Activated CD8-positive, alpha-beta T cell treated with anti-CD3 and anti-CD28 coated beads for 36 hours (primary cell): ENCODE measurements around the gene ADAM19. TPM values are rescaled to one million over a fixed set of nuclear protein-coding genes. Genes with fewer than 3 reads are reported as not detected.

Experiments
- ATAC-seq: fragments of 200-7000 bp; cut with Tn5 transposase; one replicate; pipeline ENCODE4 v1.10.0; 2021; ENCODE audit warnings: mild to moderate bottlenecking, moderate library complexity
- CTCF ChIA-PET: fragments of 350-600 bp; sonication (Branson Sonifier 250); formaldehyde crosslinking; loops from one replicate; lab custom pipeline; 2021; ENCODE audit warnings: antibody characterized with exemption; lab: Charles Lee
- POLR2A ChIA-PET: fragments of 350-600 bp; sonication (Branson Sonifier 250); formaldehyde crosslinking; loops from one replicate; lab custom pipeline; 2021; ENCODE audit warnings: antibody characterized with exemption; lab: Charles Lee
- DNase-seq: peaks from one replicate; pipeline ENCODE4 v3.0.0-alpha.2; 2020
- H3K27ac Mint-ChIP-seq: one replicate; pipeline ENCODE4 v1.8.0; 2021; ENCODE audit warnings: mild to moderate bottlenecking, mixed read lengths
- H3K27me3 Mint-ChIP-seq: one replicate; pipeline ENCODE4 v1.8.0; 2021; ENCODE audit warnings: mixed read lengths
- H3K36me3 Mint-ChIP-seq: one replicate; pipeline ENCODE4 v1.8.0; 2021; ENCODE audit warnings: low read depth, mixed read lengths
- H3K4me1 Mint-ChIP-seq: one replicate; pipeline ENCODE4 v1.8.0; 2021; ENCODE audit warnings: low read depth, mixed read lengths
- H3K4me3 Mint-ChIP-seq: one replicate; pipeline ENCODE4 v1.8.0; 2021; ENCODE audit warnings: mild to moderate bottlenecking, moderate library complexity, mixed read lengths
- H3K9me3 Mint-ChIP-seq: one replicate; pipeline ENCODE4 v1.8.0; 2021; ENCODE audit warnings: mixed read lengths
- CTCF ChIP-seq: fragments of 200-600 bp; IDR thresholded peaks from one replicate; pipeline ENCODE4 v1.8.0; 2022; ENCODE audit warnings: antibody characterized with exemption, mild to moderate bottlenecking
- intact Hi-C: fragments of 100-400 bp; cut with micrococcal nuclease; formaldehyde crosslinking; loops from one replicate; pipeline ENCODE4 v1.10.0; 2022
- total RNA-seq, 2 experiments: library from RNA; stranded (reverse); gene quantifications; one replicate each; pipeline ENCODE4 v1.2.3, GENCODE V29; 2021

ADAM19 gene
- total RNA-seq, result 10 to 100 TPM; 12.3 to 12.9 TPM

GRCh38 chr5:157575381-157576020 is at the start of gene ADAM19:
TSS of gene ADAM19 (minus strand) at chr5:157575775. CDS start at chr5:157575696, 79 bp downstream.
- H3K27me3 Mint-ChIP-seq, result peaks cover 27% of the 10 kb centered on the region
- peak within 1 kb of the TSS; percentile 85 for H3K4me3 Mint-ChIP-seq
- intact Hi-C loops, result no loop called here
- ATAC-seq (peak; percentile 76), DNase-seq (peak; percentile 33)
- H3K36me3 Mint-ChIP-seq, result no peaks in the 10 kb centered on the region
- H3K4me1 Mint-ChIP-seq, result peaks cover 33% of the 10 kb centered on the region
- H3K27ac Mint-ChIP-seq, result peak within 1 kb of the TSS; percentile 43
- no peaks in the 10 kb centered on the region for H3K9me3 Mint-ChIP-seq
- CTCF ChIA-PET, result no interaction called here
- no peak for TF ChIP-seq CTCF
- POLR2A ChIA-PET, result interaction anchor here (0.8 kb wide), 1 partner anchor 11 kb away, joined by 3 read pairs; no protein-coding TSS in a partner anchor

GRCh38 chr5:157624144-157624543 is 48.6 kb upstream of the ADAM19 start:
- intact Hi-C loops, result no loop called here
- H3K36me3 Mint-ChIP-seq, result no peaks in the 10 kb centered on the region
- POLR2A ChIA-PET, result interaction anchor here (0.7 kb wide), 1 partner anchor 9 kb away, joined by 3 read pairs; no protein-coding TSS in a partner anchor
- H3K4me3 Mint-ChIP-seq, result no peak overlapping the region
- ATAC-seq (no peak), DNase-seq (no peak)
- TF ChIP-seq CTCF, result no peak
- CTCF ChIA-PET, result no interaction called here
- H3K4me1 Mint-ChIP-seq, result no peaks in the 10 kb centered on the region
- H3K27ac Mint-ChIP-seq, result no peak overlapping the region
- H3K27me3 Mint-ChIP-seq, result peaks cover 4% of the 10 kb centered on the region
- H3K9me3 Mint-ChIP-seq, result peaks cover 8% of the 10 kb centered on the region

- peaks cover 4% of the 10 kb centered on the region for H3K27me3 Mint-ChIP-seq
- no peaks in the 10 kb centered on the region for H3K4me1 Mint-ChIP-seq
- H3K36me3 Mint-ChIP-seq, result no peaks in the 10 kb centered on the region
- CTCF ChIA-PET, result no interaction called here
- intact Hi-C loops, result no loop called here
- TF ChIP-seq CTCF, result no peak
- H3K9me3 Mint-ChIP-seq, result peaks cover 8% of the 10 kb centered on the region
- no peak overlapping the region for H3K4me3 Mint-ChIP-seq
- POLR2A ChIA-PET, result no interaction called here
- DNase-seq (no peak), ATAC-seq (no peak)
- no peak overlapping the region for H3K27ac Mint-ChIP-seq
Observed at GRCh38 chr5:157620776-157621175, 45.2 kb upstream of the ADAM19 start.

- no peak overlapping the region for H3K27ac Mint-ChIP-seq
- ChIA-PET CTCF (interaction anchor here (2.5 kb wide), 1 partner anchor 147 kb away, joined by 6 read pairs; no protein-coding TSS in a partner anchor), POLR2A (interaction anchor here (0.8 to 1.3 kb wide), 3 partner anchors 13 to 48 kb away, joined by 3 read pairs; partner anchors contain the start of gene SOX30)
- no peaks in the 10 kb centered on the region for H3K36me3 Mint-ChIP-seq
- ATAC-seq (no peak), DNase-seq (no peak)
- H3K4me3 Mint-ChIP-seq, result no peak overlapping the region
- H3K4me1 Mint-ChIP-seq, result peaks cover 6% of the 10 kb centered on the region
- peaks cover 5% of the 10 kb centered on the region for H3K27me3 Mint-ChIP-seq
- no peak for TF ChIP-seq CTCF
- peaks cover 8% of the 10 kb centered on the region for H3K9me3 Mint-ChIP-seq
- intact Hi-C loops, result no loop called here
Observed at GRCh38 chr5:157618191-157618765, 42.7 kb upstream of the ADAM19 start.

- Mint-ChIP-seq H3K4me1 (peaks cover 12% of the 10 kb centered on the region), H3K9me3 (no peaks in the 10 kb centered on the region), H3K27ac (no peak overlapping the region), H3K36me3 (no peaks in the 10 kb centered on the region), H3K27me3 (peaks cover 3% of the 10 kb centered on the region), H3K4me3 (no peak overlapping the region)
- no peak for TF ChIP-seq CTCF
- ATAC-seq (no peak), DNase-seq (no peak)
- ChIA-PET CTCF (interaction anchor here (2.5 kb wide), 1 partner anchor 145 kb away, joined by 6 read pairs; no protein-coding TSS in a partner anchor), POLR2A (no interaction called here)
- intact Hi-C loops, result no loop called here
Observed at GRCh38 chr5:157616785-157617184, 41.2 kb upstream of the ADAM19 start.
